ENCODE data around the gene TECR.
"Not testable (repeated sequence)": the region's sequence is repeated elsewhere in the genome, so short reads cannot be mapped to it uniquely, and the experiment has no call there.

Gene TECR

GRCh38 chr19:14563989-14564651, 34.7 kb downstream of the TECR start:
- TF ChIP-seq CTCF (IDR thresholded peaks at IDR 0.05; ENCODE audit: insufficient read depth, low read length, poor library complexity, severe bottlenecking) (no peak), EZH2phosphoT487 (conservative IDR thresholded peaks at IDR 0.05; ENCODE audit: low read length) (no peak)
- Histone ChIP-seq H3K79me2 (ENCODE audit: insufficient read depth, low read length) (peaks cover 25% of the 10 kb centered on the region; the same call in 1 of the 2 replicates), H3K27ac (ENCODE audit: low read depth, low read length) (no peak overlapping the region)

GRCh38 chr19:14564652-14565297, 35.4 kb downstream of the TECR start:
- H3K9me3 ChIP-seq (ENCODE audit: insufficient read depth, low read length); H3K36me3 ChIP-seq (ENCODE audit: low read length); H3K4me2 ChIP-seq (ENCODE audit: low read depth, low read length, poor library complexity, severe bottlenecking); H3K27me3 ChIP-seq (ENCODE audit: low read length); H3K27ac ChIP-seq (ENCODE audit: low read depth, low read length); H3K4me3 ChIP-seq (ENCODE audit: insufficient read depth, low read length, poor library complexity, severe bottlenecking); H3K9ac ChIP-seq (ENCODE audit: low read length); H3K9me2 ChIP-seq (replicated peaks; ENCODE audit: insufficient read depth, low read length); H3F3A ChIP-seq (ENCODE audit: insufficient read depth); H2AFZ ChIP-seq (ENCODE audit: low read depth, low read length, severe bottlenecking); H4K20me1 ChIP-seq (ENCODE audit: low read depth, low read length): not testable (repeated sequence)
- H3K79me2 ChIP-seq (ENCODE audit: insufficient read depth, low read length): peaks cover 24% of the 10 kb centered on the region; the same call in 1 of the 2 replicates

More at GRCh38 chr19:14563989-14564651, 34.7 kb downstream of the TECR start:
- no peak overlapping the region for H2AFZ ChIP-seq (ENCODE audit: low read depth, low read length, severe bottlenecking)
- no peaks in the 10 kb centered on the region for H3F3A ChIP-seq (ENCODE audit: insufficient read depth)
- H3K9ac ChIP-seq (ENCODE audit: low read length): no peak overlapping the region
- H3K4me2 ChIP-seq (ENCODE audit: low read depth, low read length, poor library complexity, severe bottlenecking): no peak overlapping the region
- H3K27me3 ChIP-seq (ENCODE audit: low read length): no peaks in the 10 kb centered on the region
- H3K9me2 ChIP-seq (replicated peaks; ENCODE audit: insufficient read depth, low read length): no peaks in the 10 kb centered on the region
- H4K20me1 ChIP-seq (ENCODE audit: low read depth, low read length): no peaks in the 10 kb centered on the region
- H3K36me3 ChIP-seq (ENCODE audit: low read length): no peaks in the 10 kb centered on the region
- H3K9me3 ChIP-seq (ENCODE audit: insufficient read depth, low read length): no peaks in the 10 kb centered on the region
- H3K4me3 ChIP-seq (ENCODE audit: insufficient read depth, low read length, poor library complexity, severe bottlenecking): no peak overlapping the region

- H2AFZ ChIP-seq (ENCODE audit: low read depth, low read length, severe bottlenecking): no peak overlapping the region
- H3K36me3 ChIP-seq (ENCODE audit: low read length): no peaks in the 10 kb centered on the region
- no peak overlapping the region for H3K4me2 ChIP-seq (ENCODE audit: low read depth, low read length, poor library complexity, severe bottlenecking)
- H3K9me3 ChIP-seq (ENCODE audit: insufficient read depth, low read length): no peaks in the 10 kb centered on the region
- no peak overlapping the region for H3K4me3 ChIP-seq (ENCODE audit: insufficient read depth, low read length, poor library complexity, severe bottlenecking)
- no peaks in the 10 kb centered on the region for H3K27me3 ChIP-seq (ENCODE audit: low read length)
- H3K27ac ChIP-seq (ENCODE audit: low read depth, low read length): no peak overlapping the region
- TF ChIP-seq CTCF (IDR thresholded peaks at IDR 0.05; ENCODE audit: insufficient read depth, low read length, poor library complexity, severe bottlenecking) (no peak), EZH2phosphoT487 (conservative IDR thresholded peaks at IDR 0.05; ENCODE audit: low read length) (no peak)
- no peaks in the 10 kb centered on the region for H4K20me1 ChIP-seq (ENCODE audit: low read depth, low read length)
- H3K9ac ChIP-seq (ENCODE audit: low read length): no peak overlapping the region
- peaks cover 20% of the 10 kb centered on the region; the same call in 1 of the 2 replicates for H3K79me2 ChIP-seq (ENCODE audit: insufficient read depth, low read length)
- H3F3A ChIP-seq (ENCODE audit: insufficient read depth): no peaks in the 10 kb centered on the region
- H3K9me2 ChIP-seq (replicated peaks; ENCODE audit: insufficient read depth, low read length): no peaks in the 10 kb centered on the region
Observed at GRCh38 chr19:14565298-14565679, 35.9 kb downstream of the TECR start.
